Measurements from ENCODE around the gene SPRYD3. TPM values are rescaled to one million over a fixed set of nuclear protein-coding genes. Genes with fewer than 3 reads are reported as not detected.

The SPRYD3 gene
- total RNA-seq, 1 donor from 2014 or later: 35.6 TPM

GRCh38 chr12:53058674-53059433, 20.3 kb downstream of the SPRYD3 start:
- intact Hi-C loops (cut with micrococcal nuclease): no loop called here
- peaks cover 6% of the 10 kb centered on the region for H3K4me1 Mint-ChIP-seq
- H3K36me3 Mint-ChIP-seq (ENCODE audit: low read depth): no peaks in the 10 kb centered on the region
- H3K27me3 Mint-ChIP-seq: peaks cover 4% of the 10 kb centered on the region
- no peak overlapping the region for H3K27ac Mint-ChIP-seq
- no peaks in the 10 kb centered on the region for H3K9me3 Mint-ChIP-seq
- no peak for DNase-seq
- no peak overlapping the region for H3K4me3 Mint-ChIP-seq

GRCh38 chr12:53057816-53058500, 21.2 kb downstream of the SPRYD3 start:
- H3K36me3 Mint-ChIP-seq (ENCODE audit: low read depth): no peaks in the 10 kb centered on the region
- H3K27me3 Mint-ChIP-seq: peaks cover 4% of the 10 kb centered on the region
- H3K4me1 Mint-ChIP-seq: peaks cover 10% of the 10 kb centered on the region
- intact Hi-C loops (cut with micrococcal nuclease): no loop called here
- no peak overlapping the region for H3K27ac Mint-ChIP-seq
- H3K9me3 Mint-ChIP-seq: no peaks in the 10 kb centered on the region
- no peak for DNase-seq
- H3K4me3 Mint-ChIP-seq: no peak overlapping the region

- no peak for DNase-seq
- peaks cover 4% of the 10 kb centered on the region for H3K27me3 Mint-ChIP-seq
- intact Hi-C loops (cut with micrococcal nuclease): no loop called here
Measured at GRCh38 chr12:53056901-53057300, 22.3 kb downstream of the SPRYD3 start.

GRCh38 chr12:53056296-53056695, 22.9 kb downstream of the SPRYD3 start:
- no peaks in the 10 kb centered on the region for H3K9me3 Mint-ChIP-seq
- no peak for DNase-seq
- H3K4me1 Mint-ChIP-seq: peaks cover 10% of the 10 kb centered on the region

More at GRCh38 chr12:53056901-53057300, 22.3 kb downstream of the SPRYD3 start:
- H3K27ac Mint-ChIP-seq: no peak overlapping the region
- H3K4me1 Mint-ChIP-seq: peaks cover 10% of the 10 kb centered on the region
- no peak overlapping the region for H3K4me3 Mint-ChIP-seq
- H3K9me3 Mint-ChIP-seq: no peaks in the 10 kb centered on the region
- H3K36me3 Mint-ChIP-seq (ENCODE audit: low read depth): no peaks in the 10 kb centered on the region

GRCh38 chr12:53055471-53056266, 23.5 kb downstream of the SPRYD3 start:
- peaks cover 10% of the 10 kb centered on the region for H3K4me1 Mint-ChIP-seq
- H3K27me3 Mint-ChIP-seq: peaks cover 4% of the 10 kb centered on the region
- no peaks in the 10 kb centered on the region for H3K9me3 Mint-ChIP-seq
- no peaks in the 10 kb centered on the region for H3K36me3 Mint-ChIP-seq (ENCODE audit: low read depth)
- intact Hi-C loops (cut with micrococcal nuclease): loop anchor here (2.0 kb wide), 1 partner anchor 23 kb away; the partner anchor contains the start of gene SPRYD3
- no peak for DNase-seq
- H3K4me3 Mint-ChIP-seq: peak overlapping the region; percentile 49
- no peak overlapping the region for H3K27ac Mint-ChIP-seq

More at GRCh38 chr12:53056296-53056695, 22.9 kb downstream of the SPRYD3 start:
- Mint-ChIP-seq H3K27me3 (peaks cover 4% of the 10 kb centered on the region), H3K27ac (no peak overlapping the region), H3K36me3 (ENCODE audit: low read depth) (no peaks in the 10 kb centered on the region), H3K4me3 (no peak overlapping the region)
- intact Hi-C loops (cut with micrococcal nuclease): no loop called here

GRCh38 chr12:53054112-53054878, 24.9 kb downstream of the SPRYD3 start:
- peak; percentile 97 for DNase-seq
- Mint-ChIP-seq H3K27me3 (peaks cover 4% of the 10 kb centered on the region), H3K4me1 (peaks cover 13% of the 10 kb centered on the region), H3K27ac (peak overlapping the region; percentile 93), H3K36me3 (ENCODE audit: low read depth) (no peaks in the 10 kb centered on the region), H3K9me3 (no peaks in the 10 kb centered on the region), H3K4me3 (peak overlapping the region; percentile 98)
- intact Hi-C loops (cut with micrococcal nuclease): loop anchor here (2.0 to 5.0 kb wide), 2 partner anchors 25 to 43 kb away; partner anchors contain the start of genes IGFBP6 and SPRYD3

- DNase-seq: peak; percentile 88
- intact Hi-C loops (cut with micrococcal nuclease): loop anchor here (2.0 to 5.0 kb wide), 2 partner anchors 25 to 44 kb away; partner anchors contain the start of genes IGFBP6 and SPRYD3
- Mint-ChIP-seq H3K36me3 (ENCODE audit: low read depth) (no peaks in the 10 kb centered on the region), H3K4me3 (peak overlapping the region; percentile 98), H3K27me3 (peaks cover 4% of the 10 kb centered on the region), H3K9me3 (no peaks in the 10 kb centered on the region), H3K27ac (peak overlapping the region; percentile 93), H3K4me1 (peaks cover 20% of the 10 kb centered on the region)
Measured at GRCh38 chr12:53053218-53054111, 25.7 kb downstream of the SPRYD3 start.

- peaks cover 4% of the 10 kb centered on the region for H3K27me3 Mint-ChIP-seq
Measured at GRCh38 chr12:53052419-53053217, 26.6 kb downstream of the SPRYD3 start.

GRCh38 chr12:53051881-53052412, 27.2 kb downstream of the SPRYD3 start:
- Mint-ChIP-seq H3K27me3 (peaks cover 4% of the 10 kb centered on the region), H3K36me3 (ENCODE audit: low read depth) (no peaks in the 10 kb centered on the region), H3K4me3 (no peak overlapping the region), H3K4me1 (peaks cover 20% of the 10 kb centered on the region), H3K9me3 (no peaks in the 10 kb centered on the region), H3K27ac (peak overlapping the region; percentile 67)
- DNase-seq: no peak
- intact Hi-C loops (cut with micrococcal nuclease): loop anchor here (5.0 kb wide), 1 partner anchor 45 kb away; the partner anchor contains the start of gene IGFBP6

More at GRCh38 chr12:53052419-53053217, 26.6 kb downstream of the SPRYD3 start:
- H3K4me1 Mint-ChIP-seq: peaks cover 20% of the 10 kb centered on the region
- H3K9me3 Mint-ChIP-seq: no peaks in the 10 kb centered on the region
- no peaks in the 10 kb centered on the region for H3K36me3 Mint-ChIP-seq (ENCODE audit: low read depth)
- intact Hi-C loops (cut with micrococcal nuclease): loop anchor here (5.0 kb wide), 1 partner anchor 45 kb away; the partner anchor contains the start of gene IGFBP6
- no peak overlapping the region for H3K4me3 Mint-ChIP-seq
- H3K27ac Mint-ChIP-seq: no peak overlapping the region
- DNase-seq: no peak

- DNase-seq: no peak
- Mint-ChIP-seq H3K4me3 (no peak overlapping the region), H3K4me1 (peaks cover 25% of the 10 kb centered on the region), H3K27ac (no peak overlapping the region), H3K27me3 (peaks cover 2% of the 10 kb centered on the region), H3K36me3 (ENCODE audit: low read depth) (no peaks in the 10 kb centered on the region), H3K9me3 (no peaks in the 10 kb centered on the region)
- intact Hi-C loops (cut with micrococcal nuclease): loop anchor here (5.0 kb wide), 1 partner anchor 46 kb away; the partner anchor contains the start of gene IGFBP6
Measured at GRCh38 chr12:53051058-53051880, 27.9 kb downstream of the SPRYD3 start.

Data from activated CD4-positive, alpha-beta T cell treated with anti-CD3 and anti-CD28 coated beads, Interleukin-2, amount 10 ng/mL, durations not matched to agents 24 days and 14 days (primary cell).